DND-41 (cell line): ENCODE data around the gene ARHGAP8.

Experiments used
- EZH2 ChIP-seq: IDR thresholded peaks from 3 replicates; pipeline ENCODE4 v1.6.1; 2012; ENCODE audit warnings: borderline replicate concordance, low read depth, mild to moderate bottlenecking, moderate library complexity, low read length, inconsistent platforms; ENCODE audit not compliant: severe bottlenecking
- TF ChIP-seq, protein P1 (sequence below): IDR thresholded peaks from 2 replicates; pipeline ENCODE4 v1.5.1; 2012; ENCODE audit warnings: borderline replicate concordance, low read length, moderate library complexity, mild to moderate bottlenecking; ENCODE audit not compliant: poor library complexity, severe bottlenecking; ENCODE audit errors: extremely low read depth

DNA sequence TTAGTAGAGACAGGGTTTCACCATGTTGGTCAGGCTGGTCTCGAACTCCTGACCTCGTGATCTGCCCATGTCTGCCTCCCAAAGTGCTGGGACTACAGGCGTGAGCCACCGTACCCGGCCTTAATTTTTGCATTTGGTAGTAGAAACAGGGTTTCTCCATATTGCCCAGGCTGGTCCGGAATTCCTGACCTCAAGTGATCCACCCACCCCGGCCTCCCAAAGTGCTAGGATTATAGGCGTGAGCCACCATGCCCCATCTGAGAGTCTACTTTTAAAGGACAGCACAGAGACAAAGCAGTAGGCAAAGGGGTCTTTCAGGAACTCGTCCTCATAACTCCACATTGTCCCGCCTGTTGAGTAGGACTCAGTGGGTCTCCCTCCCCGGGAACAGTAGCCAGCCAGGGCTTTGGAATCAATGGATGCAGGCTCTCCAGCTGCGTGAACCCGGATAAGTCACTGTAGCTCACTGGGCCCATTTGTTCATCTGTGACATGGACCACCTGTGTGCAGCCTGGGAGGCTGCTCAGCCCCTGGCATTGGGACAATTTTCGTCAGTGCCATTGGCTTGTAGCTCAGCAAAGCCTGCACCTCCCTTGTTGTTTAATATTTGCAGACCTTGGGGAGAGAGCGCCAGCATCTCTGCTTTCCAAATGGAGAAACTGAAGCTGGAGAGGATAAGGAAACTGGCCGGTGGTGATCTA is 86.1 kb downstream of the ARHGAP8 start:
- TF ChIP-seq, protein P1, sequence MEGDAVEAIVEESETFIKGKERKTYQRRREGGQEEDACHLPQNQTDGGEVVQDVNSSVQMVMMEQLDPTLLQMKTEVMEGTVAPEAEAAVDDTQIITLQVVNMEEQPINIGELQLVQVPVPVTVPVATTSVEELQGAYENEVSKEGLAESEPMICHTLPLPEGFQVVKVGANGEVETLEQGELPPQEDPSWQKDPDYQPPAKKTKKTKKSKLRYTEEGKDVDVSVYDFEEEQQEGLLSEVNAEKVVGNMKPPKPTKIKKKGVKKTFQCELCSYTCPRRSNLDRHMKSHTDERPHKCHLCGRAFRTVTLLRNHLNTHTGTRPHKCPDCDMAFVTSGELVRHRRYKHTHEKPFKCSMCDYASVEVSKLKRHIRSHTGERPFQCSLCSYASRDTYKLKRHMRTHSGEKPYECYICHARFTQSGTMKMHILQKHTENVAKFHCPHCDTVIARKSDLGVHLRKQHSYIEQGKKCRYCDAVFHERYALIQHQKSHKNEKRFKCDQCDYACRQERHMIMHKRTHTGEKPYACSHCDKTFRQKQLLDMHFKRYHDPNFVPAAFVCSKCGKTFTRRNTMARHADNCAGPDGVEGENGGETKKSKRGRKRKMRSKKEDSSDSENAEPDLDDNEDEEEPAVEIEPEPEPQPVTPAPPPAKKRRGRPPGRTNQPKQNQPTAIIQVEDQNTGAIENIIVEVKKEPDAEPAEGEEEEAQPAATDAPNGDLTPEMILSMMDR, result no peak
- TF ChIP-seq EZH2, result no peak
